ENCODE measurements around the gene FAM72B. TPM values are rescaled to one million over a fixed set of nuclear protein-coding genes. Genes with fewer than 3 reads are reported as not detected.
"Not testable (repeated sequence)": the region's sequence is repeated elsewhere in the genome, so short reads cannot be mapped to it uniquely, and the experiment has no call there.

The FAM72B gene
- total RNA-seq, 1 donor from 2014 or later: 3.6 TPM

GRCh38 chr1:121200232-121200631 lies 16.1 kb upstream of the FAM72B start:
- not testable (repeated sequence) for DNase-seq (ENCODE audit: low spot score)

GRCh38 chr1:121199763-121200162 lies 15.6 kb upstream of the FAM72B start:
- DNase-seq (ENCODE audit: low spot score): not testable (repeated sequence)

GRCh38 chr1:121197095-121197882 lies 13.1 kb upstream of the FAM72B start:
- DNase-seq (ENCODE audit: low spot score): not testable (repeated sequence)

GRCh38 chr1:121192512-121192911 lies 8.4 kb upstream of the FAM72B start:
- not testable (repeated sequence) for DNase-seq (ENCODE audit: low spot score)

- DNase-seq (ENCODE audit: low spot score): not testable (repeated sequence)
Measured at GRCh38 chr1:121187914-121188313, 3.8 kb upstream of the FAM72B start.

- DNase-seq (ENCODE audit: low spot score): not testable (repeated sequence)
Measured at GRCh38 chr1:121186191-121186590, 2.1 kb upstream of the FAM72B start.

GRCh38 chr1:121185140-121185708 lies 1.1 kb upstream of the FAM72B start:
- DNase-seq (ENCODE audit: low spot score): not testable (repeated sequence)

- not testable (repeated sequence) for DNase-seq (ENCODE audit: low spot score)
Measured at GRCh38 chr1:121183867-121184266, 273 bp downstream of the FAM72B start.

GRCh38 chr1:121178197-121178596 lies 5.9 kb downstream of the FAM72B start:
- DNase-seq (ENCODE audit: low spot score): not testable (repeated sequence)

- not testable (repeated sequence) for DNase-seq (ENCODE audit: low spot score)
Measured at GRCh38 chr1:121176649-121177048, 7.5 kb downstream of the FAM72B start.

GRCh38 chr1:121168152-121168668 lies 15.9 kb downstream of the FAM72B start:
- not testable (repeated sequence) for DNase-seq (ENCODE audit: low spot score)

- DNase-seq (ENCODE audit: low spot score): peak; percentile 1
Measured at GRCh38 chr1:121167225-121167738, 16.9 kb downstream of the FAM72B start.

- not testable (repeated sequence) for DNase-seq (ENCODE audit: low spot score)
Measured at GRCh38 chr1:121165296-121165695, 18.8 kb downstream of the FAM72B start.

GRCh38 chr1:121163850-121164757 lies 20.0 kb downstream of the FAM72B start:
- DNase-seq (ENCODE audit: low spot score): peak; percentile 58

- not testable (repeated sequence) for DNase-seq (ENCODE audit: low spot score)
Measured at GRCh38 chr1:121161199-121161901, 22.8 kb downstream of the FAM72B start.

GRCh38 chr1:121160118-121160517 lies 24.0 kb downstream of the FAM72B start:
- peak; percentile 20 for DNase-seq (ENCODE audit: low spot score)

GRCh38 chr1:121157609-121158008 lies 26.5 kb downstream of the FAM72B start:
- not testable (repeated sequence) for DNase-seq (ENCODE audit: low spot score)

- not testable (repeated sequence) for DNase-seq (ENCODE audit: low spot score)
Measured at GRCh38 chr1:121156958-121157603, 27.1 kb downstream of the FAM72B start.

GRCh38 chr1:121155671-121156358 lies 28.3 kb downstream of the FAM72B start:
- peak; percentile 43 for DNase-seq (ENCODE audit: low spot score)

- DNase-seq (ENCODE audit: low spot score): not testable (repeated sequence)
Measured at GRCh38 chr1:121154811-121155210, 29.3 kb downstream of the FAM72B start.
